GM12891 (cell line): ENCODE data around the gene BCORL1.

Experiments used
- DNase-seq: peaks from one replicate; pipeline ENCODE4 v3.0.0; 2011; ENCODE audit warnings: low spot score; ENCODE audit not compliant: insufficient read length
- FAIRE-seq: peaks from 2 replicates; lab custom pipeline; 2011; peaks lifted over from hg19 to GRCh38; lab: Jason Lieb, UNC
- PAX5 ChIP-seq: IDR thresholded peaks from 2 replicates; pipeline ENCODE4 v1.6.1; 2011; ENCODE audit warnings: low read length, moderate library complexity, mild to moderate bottlenecking; ENCODE audit not compliant: insufficient read depth, severe bottlenecking
- POLR2A ChIP-seq: IDR thresholded peaks from 2 replicates; pipeline ENCODE4 v1.6.1; 2011; ENCODE audit warnings: low read depth, low read length, control low read depth
- POLR2AphosphoS5 ChIP-seq: IDR thresholded peaks from 2 replicates; pipeline ENCODE4 v1.6.1; 2011; ENCODE audit warnings: low read depth, low read length, control low read depth
- POU2F2 ChIP-seq: IDR thresholded peaks from 2 replicates; pipeline ENCODE4 v1.6.1; 2011; ENCODE audit warnings: low read depth, mild to moderate bottlenecking, control low read depth, low read length, moderate library complexity
- SPI1 ChIP-seq: IDR thresholded peaks from 2 replicates; pipeline ENCODE4 v1.6.1; 2011; ENCODE audit warnings: low read depth, low read length, control low read depth
- TAF1 ChIP-seq: IDR thresholded peaks from 2 replicates; pipeline ENCODE4 v1.6.1; 2011; ENCODE audit warnings: low read depth, low read length, control low read depth

Gene BCORL1

GRCh38 chrX:129959493-129959832, 23.0 kb upstream of the BCORL1 start:
- no peak for FAIRE-seq
- TF ChIP-seq POU2F2: no peak
- TF ChIP-seq SPI1: no peak
- TF ChIP-seq POLR2A: no peak
- no peak for TF ChIP-seq TAF1
- TF ChIP-seq PAX5: no peak
- no peak for TF ChIP-seq POLR2AphosphoS5
- DNase-seq: no peak

GRCh38 chrX:129961180-129962083, 21.0 kb upstream of the BCORL1 start:
- TF ChIP-seq POLR2AphosphoS5: no peak
- no peak for TF ChIP-seq POU2F2
- no peak for TF ChIP-seq TAF1
- TF ChIP-seq SPI1: no peak
- TF ChIP-seq POLR2A: no peak
- TF ChIP-seq PAX5: no peak
- peak; percentile 61 for DNase-seq
- peak; percentile 99 for FAIRE-seq

GRCh38 chrX:129963729-129964128, 18.7 kb upstream of the BCORL1 start:
- TF ChIP-seq SPI1 (no peak), PAX5 (no peak), POLR2AphosphoS5 (no peak), POU2F2 (no peak), TAF1 (no peak), POLR2A (no peak)
- DNase-seq (no peak), FAIRE-seq (no peak)

- DNase-seq: no peak
- no peak for FAIRE-seq
- TF ChIP-seq POLR2AphosphoS5 (no peak), POU2F2 (no peak), TAF1 (no peak)
Measured at GRCh38 chrX:129965166-129965565, 17.3 kb upstream of the BCORL1 start.

GRCh38 chrX:129968968-129969367, 13.5 kb upstream of the BCORL1 start:
- DNase-seq (no peak), FAIRE-seq (no peak)
- TF ChIP-seq POU2F2: no peak
- no peak for TF ChIP-seq PAX5
- TF ChIP-seq POLR2A: no peak
- TF ChIP-seq TAF1: no peak
- no peak for TF ChIP-seq POLR2AphosphoS5
- TF ChIP-seq SPI1: no peak

GRCh38 chrX:129976441-129976840, 6.0 kb upstream of the BCORL1 start:
- FAIRE-seq (no peak), DNase-seq (no peak)
- TF ChIP-seq PAX5: no peak
- no peak for TF ChIP-seq SPI1
- no peak for TF ChIP-seq POU2F2
- TF ChIP-seq POLR2A: no peak
- no peak for TF ChIP-seq TAF1
- TF ChIP-seq POLR2AphosphoS5: no peak

- TF ChIP-seq TAF1 (no peak), POLR2A (no peak), POU2F2 (no peak), POLR2AphosphoS5 (no peak), SPI1 (no peak), PAX5 (no peak)
- DNase-seq (no peak), FAIRE-seq (peak; percentile 23)
Measured at GRCh38 chrX:129979207-129979920, 3.1 kb upstream of the BCORL1 start.

- FAIRE-seq (peak; percentile 82), DNase-seq (no peak)
- no peak for TF ChIP-seq POLR2AphosphoS5
- TF ChIP-seq TAF1: no peak
Measured at GRCh38 chrX:129980001-129980401, 2.4 kb upstream of the BCORL1 start.

- no peak for TF ChIP-seq POLR2A
- TF ChIP-seq TAF1: no peak
- no peak for TF ChIP-seq POU2F2
- no peak for TF ChIP-seq SPI1
- no peak for TF ChIP-seq POLR2AphosphoS5
- TF ChIP-seq PAX5: no peak
- DNase-seq: no peak
- peak; percentile 85 for FAIRE-seq
Measured at GRCh38 chrX:129980540-129981199, 1.8 kb upstream of the BCORL1 start.

- peak; percentile 26 for FAIRE-seq
- TF ChIP-seq POLR2AphosphoS5: no peak
- no peak for TF ChIP-seq POLR2A
- TF ChIP-seq TAF1: no peak
- TF ChIP-seq SPI1: no peak
- no peak for TF ChIP-seq PAX5
- no peak for TF ChIP-seq POU2F2
- DNase-seq: no peak
Measured at GRCh38 chrX:129981200-129981553, 1.3 kb upstream of the BCORL1 start.
